H9 (cell line): Measurements from ENCODE around the gene ILDR2. TPM values are rescaled to one million over a fixed set of nuclear protein-coding genes. Genes with fewer than 3 reads are reported as not detected.

Experiments used
- DNase-seq: peaks from one replicate; pipeline ENCODE4 v3.0.0-alpha.2; 2017
- H2AFZ ChIP-seq: one replicate; pipeline ENCODE4 v1.6.1; 2013; ENCODE audit warnings: mild to moderate bottlenecking, low read length, control low read depth, moderate library complexity
- H2AK5ac ChIP-seq: 2 replicates; pipeline ENCODE4 v1.6.1; 2013; ENCODE audit warnings: low read length, control low read depth, mixed read lengths; ENCODE audit not compliant: insufficient read length
- H2BK120ac ChIP-seq: one replicate; pipeline ENCODE4 v1.6.1; 2013; ENCODE audit warnings: low read depth, mild to moderate bottlenecking, low read length, control low read depth, inconsistent platforms; ENCODE audit not compliant: poor library complexity, severe bottlenecking
- H2BK12ac ChIP-seq: 2 replicates; pipeline ENCODE4 v1.6.1; 2013; ENCODE audit warnings: low read length, control low read depth, mixed read lengths, low read depth; ENCODE audit not compliant: insufficient read length
- H2BK15ac ChIP-seq: 2 replicates; pipeline ENCODE4 v1.6.1; 2013; ENCODE audit warnings: low read depth, low read length, control low read depth
- H2BK20ac ChIP-seq: one replicate; pipeline ENCODE4 v1.6.1; 2013; ENCODE audit warnings: low read depth, mild to moderate bottlenecking, low read length, control low read depth, inconsistent platforms; ENCODE audit not compliant: poor library complexity, severe bottlenecking
- H2BK5ac ChIP-seq: 2 replicates; pipeline ENCODE4 v1.6.1; 2013; ENCODE audit warnings: low read length, control low read depth, mixed read lengths; ENCODE audit not compliant: insufficient read length
- H3K14ac ChIP-seq: 2 replicates; pipeline ENCODE4 v1.6.1; 2013; ENCODE audit warnings: low read length, control low read depth; ENCODE audit not compliant: insufficient read depth
- H3K18ac ChIP-seq: 2 replicates; pipeline ENCODE4 v1.6.1; 2013; ENCODE audit warnings: low read depth, mild to moderate bottlenecking, mixed read lengths, low read length, control low read depth; ENCODE audit not compliant: insufficient read length
- H3K23ac ChIP-seq: 2 replicates; pipeline ENCODE4 v1.6.1; 2013; ENCODE audit warnings: low read length, control low read depth, mixed read lengths, low read depth; ENCODE audit not compliant: insufficient read length
- H3K23me2 ChIP-seq: 2 replicates; pipeline ENCODE4 v1.6.1; 2013; ENCODE audit warnings: low read depth, mild to moderate bottlenecking, mixed read lengths, low read length, control low read depth; ENCODE audit not compliant: insufficient read length, poor library complexity, severe bottlenecking
- H3K27ac ChIP-seq: 2 replicates; pipeline ENCODE4 v1.5.1; 2013; ENCODE audit warnings: low read length, control low read depth, mixed read lengths, low read depth; ENCODE audit not compliant: insufficient read length
- H3K27me3 ChIP-seq: 2 replicates; pipeline ENCODE4 v1.6.1; 2013; ENCODE audit warnings: low read length, control low read depth, inconsistent platforms; ENCODE audit not compliant: insufficient read depth
- H3K4ac ChIP-seq: 2 replicates; pipeline ENCODE4 v1.6.1; 2013; ENCODE audit warnings: low read depth, mild to moderate bottlenecking, control low read depth, inconsistent platforms, low read length, moderate library complexity
- H3K4me1 ChIP-seq: 2 replicates; pipeline ENCODE4 v1.6.1; 2013; ENCODE audit warnings: low read length, control low read depth, inconsistent platforms; ENCODE audit not compliant: insufficient read depth
- H3K4me2 ChIP-seq: 2 replicates; pipeline ENCODE4 v1.6.1; 2013; ENCODE audit warnings: low read length, control low read depth, mixed read lengths; ENCODE audit not compliant: insufficient read length, insufficient read depth
- H3K56ac ChIP-seq: 2 replicates; pipeline ENCODE4 v1.6.1; 2013; ENCODE audit warnings: low read depth, mild to moderate bottlenecking, mixed read lengths, low read length, control low read depth; ENCODE audit not compliant: insufficient read length
- H3K79me1 ChIP-seq: 2 replicates; pipeline ENCODE4 v1.6.1; 2013; ENCODE audit warnings: low read depth, mild to moderate bottlenecking, moderate library complexity, low read length, control low read depth, inconsistent platforms; ENCODE audit not compliant: insufficient read depth, poor library complexity, severe bottlenecking
- H3K79me2 ChIP-seq: 2 replicates; pipeline ENCODE4 v1.6.1; 2013; ENCODE audit warnings: low read length, control low read depth, inconsistent platforms; ENCODE audit not compliant: insufficient read depth
- H3K9ac ChIP-seq: 2 replicates; pipeline ENCODE4 v1.6.1; 2013; ENCODE audit warnings: low read length, control low read depth, mixed read lengths; ENCODE audit not compliant: insufficient read length; ENCODE audit errors: extremely low read depth
- H3K9me3 ChIP-seq: one replicate; pipeline ENCODE4 v1.6.1; 2013; ENCODE audit warnings: low read depth, low read length, inconsistent platforms; ENCODE audit not compliant: control insufficient read depth
- H3T11ph ChIP-seq: one replicate; pipeline ENCODE4 v1.6.1; 2013; ENCODE audit warnings: mild to moderate bottlenecking, low read length, control low read depth, inconsistent platforms
- H4K20me1 ChIP-seq: one replicate; pipeline ENCODE4 v1.6.1; 2013; ENCODE audit not compliant: control insufficient read depth, insufficient read length, insufficient read depth
- H4K5ac ChIP-seq: 2 replicates; pipeline ENCODE4 v1.6.1; 2013; ENCODE audit warnings: low read depth, mild to moderate bottlenecking, mixed read lengths, low read length, control low read depth; ENCODE audit not compliant: insufficient read length
- H4K8ac ChIP-seq: replicated peaks from 2 replicates; pipeline ENCODE4 v1.6.1; 2013; ENCODE audit warnings: low read length, control low read depth, mixed read lengths, low read depth; ENCODE audit not compliant: insufficient read length
- H4K91ac ChIP-seq: 2 replicates; pipeline ENCODE4 v1.6.1; 2013; ENCODE audit warnings: low read depth, mild to moderate bottlenecking, moderate library complexity, mixed read lengths, low read length, control low read depth; ENCODE audit not compliant: insufficient read length
- H3K27ac Mint-ChIP-seq, 3 experiments: 2 replicates in 2 of 3; 3 replicates in 1 of 3; pipeline ENCODE4 v1.8.0; 2020 to 2021; ENCODE audit warnings: mixed read lengths in 3 of 3, mild to moderate bottlenecking in 1 of 3, moderate library complexity in 1 of 3
- H3K27me3 Mint-ChIP-seq: 2 replicates; pipeline ENCODE4 v1.8.0; 2021; ENCODE audit warnings: low read depth, mild to moderate bottlenecking, moderate library complexity, mixed read lengths
- H3K36me3 Mint-ChIP-seq, 3 experiments: 2 replicates in 2 of 3; 3 replicates in 1 of 3; pipeline ENCODE4 v1.8.0; 2020 to 2021; ENCODE audit warnings: low read depth in 3 of 3, mixed read lengths in 3 of 3; ENCODE audit not compliant: insufficient read depth in 1 of 3
- H3K4me1 Mint-ChIP-seq, 2 experiments: 2 replicates each; pipeline ENCODE4 v1.8.0; 2020; ENCODE audit warnings: mixed read lengths in 2 of 2
- H3K4me3 Mint-ChIP-seq, 2 experiments: 2 replicates in 1 of 2; 3 replicates in 1 of 2; pipeline ENCODE4 v1.8.0; 2020 to 2021; ENCODE audit warnings: mild to moderate bottlenecking in 2 of 2, mixed read lengths in 2 of 2, moderate library complexity in 1 of 2
- H3K9me3 Mint-ChIP-seq, 2 experiments: 2 replicates in 1 of 2; 3 replicates in 1 of 2; pipeline ENCODE4 v1.8.0; 2020; ENCODE audit warnings: mild to moderate bottlenecking in 2 of 2, mixed read lengths in 2 of 2, moderate library complexity in 1 of 2
- CTCF ChIP-seq: fragments of 200-600 bp; sonication (generic); conservative IDR thresholded peaks from 3 replicates; pipeline ENCODE4 v1.8.0; 2021; ENCODE audit warnings: antibody characterized with exemption, mild to moderate bottlenecking
- WGBS: extraction: QIAGEN DNeasy Blood & Tissue Kit; methylation state at CpG from one replicate; pipeline ENCODE4 v1.1.7; 2013; ENCODE audit warnings: missing lambda C conversion rate, low lambda C conversion rate, mixed read lengths; ENCODE audit not compliant: insufficient read length; ENCODE audit errors: extremely low coverage; 5-methylcytosine and 5-hydroxymethylcytosine counted together
- total RNA-seq: library from RNA; stranded (reverse); gene quantifications from 2 replicates; pipeline ENCODE4 v1.2.1, GENCODE V29; 2021

ILDR2 gene
- total RNA-seq, 1 experiment from 2014 or later, result 1.1 TPM

DNA sequence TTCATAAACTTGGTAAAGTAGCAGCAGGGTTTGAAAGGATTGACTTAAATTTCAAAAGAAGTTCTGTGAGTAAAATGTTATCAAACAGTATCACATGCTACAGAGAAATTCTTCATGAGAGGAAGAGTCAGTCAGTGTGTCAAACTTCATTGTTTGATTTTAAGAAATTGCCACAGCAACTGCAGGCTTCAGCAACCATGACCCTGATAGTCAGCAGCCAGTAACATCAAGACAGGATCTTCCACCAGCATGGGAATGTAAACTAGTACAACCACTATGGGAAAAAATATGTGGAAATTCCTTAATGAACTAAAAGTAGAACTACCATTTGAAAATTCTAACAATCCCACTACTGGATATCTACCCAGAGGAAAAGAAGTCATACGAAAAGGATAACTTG, 25.2 kb upstream of the ILDR2 start:
- no peak for TF ChIP-seq CTCF
- no CpG with 5 or more reads among the region's 1 CpG for WGBS
- H3K36me3 Mint-ChIP-seq, result peaks cover 0 to 4% (median 1%) of the 10 kb centered on the region in 3 experiments; a peak in 3 of 7 replicates

More for the DNA sequence above, 25.2 kb upstream of the ILDR2 start:
- Histone ChIP-seq H3K9me3 (no peaks in the 10 kb centered on the region), H4K5ac (no peak overlapping the region), H3K27me3 (no peaks in the 10 kb centered on the region), H3K4me1 (no peaks in the 10 kb centered on the region), H4K8ac (no peak overlapping the region), H2BK5ac (no peak overlapping the region), H4K20me1 (no peaks in the 10 kb centered on the region), H3K4ac (no peak overlapping the region), H3K79me2 (no peaks in the 10 kb centered on the region), H3K23me2 (no peaks in the 10 kb centered on the region), H3K56ac (no peak overlapping the region), H3T11ph (no peak overlapping the region), H2BK12ac (no peak overlapping the region), H3K23ac (no peak overlapping the region), H3K4me2 (no peak overlapping the region), H4K91ac (no peak overlapping the region), H3K27ac (no peak overlapping the region), H3K18ac (no peak overlapping the region), H3K14ac (no peak overlapping the region), H3K9ac (no peak overlapping the region), H2BK120ac (no peak overlapping the region), H2BK15ac (no peak overlapping the region), H2AFZ (no peak overlapping the region), H2AK5ac (no peak overlapping the region), H3K79me1 (no peaks in the 10 kb centered on the region), H2BK20ac (no peak overlapping the region)
- Mint-ChIP-seq H3K27ac (no peak overlapping the region), H3K4me3 (no peak overlapping the region), H3K27me3 (no peaks in the 10 kb centered on the region), H3K9me3 (peaks cover 0 to 6% of the 10 kb centered on the region in 2 experiments; a peak in 2 of 5 replicates), H3K4me1 (peaks cover 6 to 7% of the 10 kb centered on the region in 2 experiments; a peak in 3 of 4 replicates)
- DNase-seq, result no peak
